ENCODE measurements around the gene BICC1. TPM values are rescaled to one million over a fixed set of nuclear protein-coding genes. Genes with fewer than 3 reads are reported as not detected.

BICC1 gene
- total and polyA plus RNA-seq, 2 donors (not counting 3 experiments of a cell fraction or from before 2014, with no cell fraction given), result 0.06 to 0.29 TPM

DNA sequence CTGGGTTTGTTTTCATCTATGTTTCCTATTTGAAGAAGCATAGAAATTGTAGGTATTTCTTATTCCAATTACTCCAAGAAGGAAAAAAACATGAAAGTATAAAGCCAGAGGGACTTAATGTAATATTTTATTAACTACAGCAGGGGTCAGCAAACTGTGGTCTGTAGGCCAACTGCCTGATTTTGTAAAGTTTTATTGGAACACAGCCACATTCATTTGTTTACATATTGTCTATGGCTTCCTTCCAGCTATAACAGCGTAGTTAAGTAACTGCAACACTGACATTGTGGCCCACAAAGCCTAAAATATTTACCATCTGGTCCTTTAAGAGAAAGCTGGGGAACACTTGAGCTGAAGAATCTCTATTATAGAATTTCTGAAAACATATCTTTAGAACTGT lies 306.2 kb downstream of the BICC1 start:
- Histone ChIP-seq H3K27ac (ENCODE audit: insufficient read depth, low read depth, low read length) (no peak overlapping the region), H3K79me2 (ENCODE audit: control insufficient read depth, insufficient read depth, low read length) (no peaks in the 10 kb centered on the region), H3K9me1 (replicated peaks; ENCODE audit: control insufficient read depth, extremely low read depth, insufficient read depth, low read length) (no peaks in the 10 kb centered on the region), H3K9ac (replicated peaks; ENCODE audit: extremely low read depth, insufficient read depth, low read length) (no peak overlapping the region), H2AFZ (ENCODE audit: low read depth, low read length) (no peak overlapping the region), H3K4me1 (ENCODE audit: control insufficient read depth, extremely low read depth, insufficient read depth, low read length) (no peaks in the 10 kb centered on the region), H3K4me2 (ENCODE audit: insufficient read depth, low read length) (no peak overlapping the region), H3K9me3 (replicated peaks; ENCODE audit: control insufficient read depth, insufficient read depth, low read length) (no peaks in the 10 kb centered on the region), H3K36me3 (ENCODE audit: control insufficient read depth in 2 of 2, extremely low read depth in 1 of 2, insufficient read depth in 2 of 2, low read length in 2 of 2) (no peaks in the 10 kb centered on the region), H3K4me3 (replicated peaks in 1 of 3; ENCODE audit: insufficient read depth in 1 of 3, low read depth in 1 of 3, low read length in 3 of 3) (no peak overlapping the region), H3K27me3 (ENCODE audit: control insufficient read depth in 2 of 2, insufficient read depth in 2 of 2, low read length in 2 of 2) (no peaks in the 10 kb centered on the region), H4K20me1 (replicated peaks; ENCODE audit: control insufficient read depth, extremely low read depth, insufficient read depth, low read length) (no peaks in the 10 kb centered on the region)
- ChIA-PET POLR2A (no interaction called here), CTCF (no interaction called here)
- no TSS peak for BruUV-seq (replicated peaks)
- peak; percentile 11 for DNase-seq (ENCODE audit: low read depth, low spot score)
- intact Hi-C loops (cut with micrococcal nuclease), result no loop called here
- FAIRE-seq, result no peak
- TF ChIP-seq, protein P1, sequence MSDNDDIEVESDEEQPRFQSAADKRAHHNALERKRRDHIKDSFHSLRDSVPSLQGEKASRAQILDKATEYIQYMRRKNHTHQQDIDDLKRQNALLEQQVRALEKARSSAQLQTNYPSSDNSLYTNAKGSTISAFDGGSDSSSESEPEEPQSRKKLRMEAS (IDR thresholded peaks at IDR 0.05; ENCODE audit: insufficient read depth, insufficient read length), result no peak
- no peak for TF ChIP-seq CTCF (IDR thresholded peaks at IDR 0.05; ENCODE audit: extremely low read depth in 1 of 2, insufficient read depth in 1 of 2, low read depth in 1 of 2, low read length in 2 of 2)
- no peak for TF ChIP-seq JUN (IDR thresholded peaks at IDR 0.05; ENCODE audit: borderline replicate concordance, insufficient read depth, insufficient read length, low read depth)
- no peak for TF ChIP-seq MYC (IDR thresholded peaks at IDR 0.05; ENCODE audit: low read depth, low read length)
- no peak for TF ChIP-seq EZH2 (IDR thresholded peaks at IDR 0.05; ENCODE audit: borderline replicate concordance, low read depth, low read length, severe bottlenecking)
- dilution Hi-C loops (cut with MboI; ENCODE audit: extremely low pct_ligation_motif_present, low sequenced_read_pairs), result no loop called here

GRCh38 chr10:58820386-58820785 lies 307.7 kb downstream of the BICC1 start:
- H3K79me2 ChIP-seq (ENCODE audit: control insufficient read depth, insufficient read depth, low read length), result no peaks in the 10 kb centered on the region
- BruUV-seq (replicated peaks), result no TSS peak
- POLR2A ChIA-PET, result no interaction called here
- no peaks in the 10 kb centered on the region for H4K20me1 ChIP-seq (replicated peaks; ENCODE audit: control insufficient read depth, extremely low read depth, insufficient read depth, low read length)
- no peak for TF ChIP-seq POLR2AphosphoS5 (IDR thresholded peaks at IDR 0.05; ENCODE audit: insufficient read depth, low read depth, low read length)
- TF ChIP-seq GATA2 (IDR thresholded peaks at IDR 0.05; ENCODE audit: insufficient read depth, insufficient read length, low read depth, low read length), result no peak
- TF ChIP-seq EZH2 (IDR thresholded peaks at IDR 0.05; ENCODE audit: borderline replicate concordance, low read depth, low read length, severe bottlenecking), result no peak
- TF ChIP-seq, protein P1 (IDR thresholded peaks at IDR 0.05; ENCODE audit: insufficient read depth, insufficient read length), result no peak
- no peak for TF ChIP-seq POLR2A (IDR thresholded peaks at IDR 0.05; ENCODE audit: low read depth, low read length)
- TF ChIP-seq JUN (IDR thresholded peaks at IDR 0.05; ENCODE audit: borderline replicate concordance, insufficient read depth, insufficient read length, low read depth), result no peak
- TF ChIP-seq MYC (IDR thresholded peaks at IDR 0.05; ENCODE audit: low read depth, low read length), result no peak
- TF ChIP-seq CTCF (IDR thresholded peaks at IDR 0.05; ENCODE audit: extremely low read depth in 1 of 2, insufficient read depth in 1 of 2, low read depth in 1 of 2, low read length in 2 of 2), result no peak
- TF ChIP-seq FOS (IDR thresholded peaks at IDR 0.05; ENCODE audit: borderline replicate concordance, insufficient read depth, low read length), result no peak
- no peaks in the 10 kb centered on the region for H3K9me3 ChIP-seq (replicated peaks; ENCODE audit: control insufficient read depth, insufficient read depth, low read length)
- H3K36me3 ChIP-seq (ENCODE audit: control insufficient read depth in 2 of 2, extremely low read depth in 1 of 2, insufficient read depth in 2 of 2, low read length in 2 of 2), result no peaks in the 10 kb centered on the region
- H3K27me3 ChIP-seq (ENCODE audit: control insufficient read depth in 2 of 2, insufficient read depth in 2 of 2, low read length in 2 of 2), result no peaks in the 10 kb centered on the region
- intact Hi-C loops (cut with micrococcal nuclease) (no loop called here), dilution Hi-C loops (cut with MboI; ENCODE audit: extremely low pct_ligation_motif_present, low sequenced_read_pairs) (no loop called here)
- no peak overlapping the region for H3K27ac ChIP-seq (ENCODE audit: insufficient read depth, low read depth, low read length)
- H3K4me1 ChIP-seq (ENCODE audit: control insufficient read depth, extremely low read depth, insufficient read depth, low read length), result no peaks in the 10 kb centered on the region
- CTCF ChIA-PET, result no interaction called here
- no peak overlapping the region for H3K9ac ChIP-seq (replicated peaks; ENCODE audit: extremely low read depth, insufficient read depth, low read length)
- H2AFZ ChIP-seq (ENCODE audit: low read depth, low read length), result no peak overlapping the region
- FAIRE-seq (no peak), DNase-seq (ENCODE audit: low read depth, low spot score) (no peak)
- no peaks in the 10 kb centered on the region for H3K9me1 ChIP-seq (replicated peaks; ENCODE audit: control insufficient read depth, extremely low read depth, insufficient read depth, low read length)
- no peak overlapping the region for H3K4me2 ChIP-seq (ENCODE audit: insufficient read depth, low read length)
- H3K4me3 ChIP-seq (replicated peaks in 1 of 3; ENCODE audit: insufficient read depth in 1 of 3, low read depth in 1 of 3, low read length in 3 of 3), result no peak overlapping the region
